ENCODE results near the gene DDN. TPM values are rescaled to one million over a fixed set of nuclear protein-coding genes. Genes with fewer than 3 reads are reported as not detected.

Gene DDN
- total and polyA plus RNA-seq, 9 of the 15 experiments (the other 6 are each of a cell fraction or from before 2014, with no cell fraction given): 0.03 to 3.6 (median 1.6) TPM

DNA sequence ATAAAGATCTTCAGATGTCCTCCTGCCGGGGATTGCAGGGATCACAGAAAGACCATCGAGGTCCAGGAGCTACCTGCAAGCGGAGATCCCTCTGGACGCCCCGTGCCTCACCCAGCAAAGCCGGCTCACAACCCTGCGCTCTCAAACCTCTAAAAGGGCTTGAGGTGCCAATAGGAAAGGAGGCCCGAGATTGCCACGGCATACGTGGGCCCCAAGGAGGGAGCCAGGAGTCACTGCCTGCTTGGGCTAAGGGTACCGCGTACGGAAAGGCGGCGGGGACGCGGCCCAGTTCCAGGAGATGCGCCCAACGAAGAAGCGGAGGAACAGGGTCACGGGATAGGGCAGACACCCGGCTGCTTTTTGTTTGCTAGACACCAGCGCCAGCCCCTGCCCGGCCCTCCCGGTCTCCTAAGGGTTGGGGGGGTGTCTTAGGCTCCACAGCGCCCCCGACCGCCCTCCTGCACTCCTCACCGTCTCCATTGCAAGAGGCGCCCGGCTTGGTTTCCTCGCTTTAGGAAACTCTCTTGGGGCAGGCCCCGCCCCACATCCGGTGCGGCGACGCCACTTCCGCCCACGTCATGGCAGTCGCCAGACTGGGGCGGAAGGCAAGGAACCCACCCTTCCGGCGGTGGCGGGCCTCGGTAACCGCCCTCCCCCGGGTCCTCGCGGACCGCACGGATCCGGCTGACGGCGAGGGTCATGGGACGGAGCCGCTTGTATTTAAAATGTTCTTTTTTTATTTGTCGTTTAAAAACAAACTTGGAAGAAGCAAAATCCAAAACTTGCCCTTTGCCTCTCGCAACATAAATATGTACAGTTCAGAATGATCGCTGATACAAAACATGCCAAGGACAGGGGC lies 19.3 kb upstream of the DDN start, which contains the start of gene PRKAG1 (continued):
- TF ChIP-seq, protein P1, sequence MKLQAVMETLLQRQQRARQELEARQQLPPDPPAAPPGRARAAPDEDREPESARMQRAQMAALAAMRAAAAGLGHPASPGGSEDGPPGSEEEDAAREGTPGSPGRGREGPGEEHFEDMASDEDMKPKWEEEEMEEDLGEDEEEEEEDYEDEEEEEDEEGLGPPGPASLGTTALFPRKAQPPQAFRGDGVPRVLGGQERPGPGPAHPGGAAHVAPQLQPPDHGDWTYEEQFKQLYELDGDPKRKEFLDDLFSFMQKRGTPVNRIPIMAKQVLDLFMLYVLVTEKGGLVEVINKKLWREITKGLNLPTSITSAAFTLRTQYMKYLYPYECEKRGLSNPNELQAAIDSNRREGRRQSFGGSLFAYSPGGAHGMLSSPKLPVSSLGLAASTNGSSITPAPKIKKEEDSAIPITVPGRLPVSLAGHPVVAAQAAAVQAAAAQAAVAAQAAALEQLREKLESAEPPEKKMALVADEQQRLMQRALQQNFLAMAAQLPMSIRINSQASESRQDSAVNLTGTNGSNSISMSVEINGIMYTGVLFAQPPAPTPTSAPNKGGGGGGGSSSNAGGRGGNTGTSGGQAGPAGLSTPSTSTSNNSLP (IDR thresholded peaks at IDR 0.05; ENCODE audit: borderline replicate concordance, low read depth, low read length): 0 out of 2 replicates have a peak, but pooled peaks have one; percentile 28
- TF ChIP-seq ZNF644 (tag; IDR thresholded peaks at IDR 0.05; ENCODE audit: low read depth): 0 out of 2 replicates have a peak, but pooled peaks have one; percentile 40
- TF ChIP-seq CHCHD3 (CRISPR knock-in tag; IDR thresholded peaks at IDR 0.05): no peak
- TF ChIP-seq BCOR (IDR thresholded peaks at IDR 0.05): no peak
- TF ChIP-seq NFXL1 (CRISPR knock-in tag; IDR thresholded peaks at IDR 0.05): no peak
- no peak for TF ChIP-seq ETS2 (tag; IDR thresholded peaks at IDR 0.05; ENCODE audit: borderline replicate concordance, poor library complexity, severe bottlenecking)
- no peak for TF ChIP-seq POLR3A (IDR thresholded peaks at IDR 0.05; ENCODE audit: borderline replicate concordance, extremely low read depth, insufficient read depth, insufficient read length)
- TF ChIP-seq NR2C1 (IDR thresholded peaks at IDR 0.05): peak; percentile 1; the same call in 1 of the 2 replicates
- TF ChIP-seq NR2C1 (tag; IDR thresholded peaks at IDR 0.05): peak; percentile 51
- no peak for TF ChIP-seq HSF4 (CRISPR knock-in tag; IDR thresholded peaks at IDR 0.05; ENCODE audit: borderline replicate concordance)
- peak; percentile 34 for TF ChIP-seq RBBP5 (IDR thresholded peaks at IDR 0.05; ENCODE audit: borderline replicate concordance, insufficient read depth, low read length, poor library complexity, severe bottlenecking)
- TF ChIP-seq GABPA (tag; conservative IDR thresholded peaks at IDR 0.05; ENCODE audit: low read depth): peak; percentile 99
- TF ChIP-seq SREBF2 (CRISPR knock-in tag; IDR thresholded peaks at IDR 0.05): no peak
- TF ChIP-seq CCNT2 (IDR thresholded peaks at IDR 0.05; ENCODE audit: borderline replicate concordance, extremely low read depth, insufficient read length, low read depth, low read length): peak; percentile 85
- TF ChIP-seq, protein P2, sequence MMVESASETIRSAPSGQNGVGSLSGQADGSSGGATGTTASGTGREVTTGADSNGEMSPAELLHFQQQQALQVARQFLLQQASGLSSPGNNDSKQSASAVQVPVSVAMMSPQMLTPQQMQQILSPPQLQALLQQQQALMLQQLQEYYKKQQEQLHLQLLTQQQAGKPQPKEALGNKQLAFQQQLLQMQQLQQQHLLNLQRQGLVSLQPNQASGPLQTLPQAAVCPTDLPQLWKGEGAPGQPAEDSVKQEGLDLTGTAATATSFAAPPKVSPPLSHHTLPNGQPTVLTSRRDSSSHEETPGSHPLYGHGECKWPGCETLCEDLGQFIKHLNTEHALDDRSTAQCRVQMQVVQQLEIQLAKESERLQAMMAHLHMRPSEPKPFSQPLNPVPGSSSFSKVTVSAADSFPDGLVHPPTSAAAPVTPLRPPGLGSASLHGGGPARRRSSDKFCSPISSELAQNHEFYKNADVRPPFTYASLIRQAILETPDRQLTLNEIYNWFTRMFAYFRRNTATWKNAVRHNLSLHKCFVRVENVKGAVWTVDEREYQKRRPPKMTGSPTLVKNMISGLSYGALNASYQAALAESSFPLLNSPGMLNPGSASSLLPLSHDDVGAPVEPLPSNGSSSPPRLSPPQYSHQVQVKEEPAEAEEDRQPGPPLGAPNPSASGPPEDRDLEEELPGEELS (CRISPR knock-in tag; IDR thresholded peaks at IDR 0.05; ENCODE audit: borderline replicate concordance): peak; percentile 38; the same call in 1 of the 2 replicates
- TF ChIP-seq ZNF436 (CRISPR knock-in tag; IDR thresholded peaks at IDR 0.05): no peak
- no peak for TF ChIP-seq ZNF77 (CRISPR knock-in tag; IDR thresholded peaks at IDR 0.05)
- TF ChIP-seq, protein P3, sequence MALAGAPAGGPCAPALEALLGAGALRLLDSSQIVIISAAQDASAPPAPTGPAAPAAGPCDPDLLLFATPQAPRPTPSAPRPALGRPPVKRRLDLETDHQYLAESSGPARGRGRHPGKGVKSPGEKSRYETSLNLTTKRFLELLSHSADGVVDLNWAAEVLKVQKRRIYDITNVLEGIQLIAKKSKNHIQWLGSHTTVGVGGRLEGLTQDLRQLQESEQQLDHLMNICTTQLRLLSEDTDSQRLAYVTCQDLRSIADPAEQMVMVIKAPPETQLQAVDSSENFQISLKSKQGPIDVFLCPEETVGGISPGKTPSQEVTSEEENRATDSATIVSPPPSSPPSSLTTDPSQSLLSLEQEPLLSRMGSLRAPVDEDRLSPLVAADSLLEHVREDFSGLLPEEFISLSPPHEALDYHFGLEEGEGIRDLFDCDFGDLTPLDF (CRISPR knock-in tag; IDR thresholded peaks at IDR 0.05): peak; percentile 52; the same call in 1 of the 2 replicates
- TF ChIP-seq, protein P4, sequence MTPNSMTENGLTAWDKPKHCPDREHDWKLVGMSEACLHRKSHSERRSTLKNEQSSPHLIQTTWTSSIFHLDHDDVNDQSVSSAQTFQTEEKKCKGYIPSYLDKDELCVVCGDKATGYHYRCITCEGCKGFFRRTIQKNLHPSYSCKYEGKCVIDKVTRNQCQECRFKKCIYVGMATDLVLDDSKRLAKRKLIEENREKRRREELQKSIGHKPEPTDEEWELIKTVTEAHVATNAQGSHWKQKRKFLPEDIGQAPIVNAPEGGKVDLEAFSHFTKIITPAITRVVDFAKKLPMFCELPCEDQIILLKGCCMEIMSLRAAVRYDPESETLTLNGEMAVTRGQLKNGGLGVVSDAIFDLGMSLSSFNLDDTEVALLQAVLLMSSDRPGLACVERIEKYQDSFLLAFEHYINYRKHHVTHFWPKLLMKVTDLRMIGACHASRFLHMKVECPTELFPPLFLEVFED (CRISPR knock-in tag; conservative IDR thresholded peaks at IDR 0.05): no peak
- TF ChIP-seq GABPB1 (CRISPR knock-in tag; IDR thresholded peaks at IDR 0.05): peak; percentile 96
- TF ChIP-seq ARID2 (IDR thresholded peaks at IDR 0.05): no peak

Data from K562 (cell line).